IMR-90 (cell line): ENCODE measurements around the gene SERPINH1. TPM values are rescaled to one million over a fixed set of nuclear protein-coding genes. Genes with fewer than 3 reads are reported as not detected.

Source experiments
- ATAC-seq: fragments of 200-7000 bp; cut with Tn5 transposase; 2 replicates; pipeline ENCODE4 v1.9.1; 2020; ENCODE audit warnings: low read depth, mild to moderate bottlenecking, moderate library complexity
- BruUV-seq: library from RNA; stranded (reverse); fragments of 400-500 nt; replicated peaks from 2 replicates; lab custom pipeline; 2021; lab: Mats Ljungman, UMichigan
- CTCF ChIA-PET: fragments of 300-600 bp; formaldehyde crosslinking; extraction: SDS; loops from one replicate; lab custom pipeline; 2021; ENCODE audit warnings: antibody characterized with exemption; lab: Yijun Ruan, JAX
- POLR2A ChIA-PET: fragments of 300-600 bp; sonication (Branson Sonifier 250); formaldehyde crosslinking; loops from one replicate; lab custom pipeline; 2022; ENCODE audit warnings: antibody characterized with exemption; ENCODE audit not compliant: unreplicated experiment; lab: Charles Lee
- DNase-seq: peaks from one replicate; pipeline ENCODE4 v3.0.0; 2013
- H2AFZ ChIP-seq: replicated peaks from 2 replicates; pipeline ENCODE3; 2013; ENCODE audit warnings: low read length, mild to moderate bottlenecking; ENCODE audit not compliant: poor library complexity
- H2AK5ac ChIP-seq: 2 replicates; pipeline ENCODE4 v1.6.1; 2013; ENCODE audit warnings: low read depth, low read length, inconsistent platforms
- H2AK9ac ChIP-seq: replicated peaks from 2 replicates; pipeline ENCODE3; 2013; ENCODE audit warnings: mild to moderate bottlenecking, low read depth, low read length, moderate library complexity; ENCODE audit not compliant: poor library complexity
- H2BK120ac ChIP-seq: 2 replicates; pipeline ENCODE4 v1.6.1; 2013; ENCODE audit warnings: low read depth, low read length, inconsistent platforms
- H2BK15ac ChIP-seq: 3 replicates; pipeline ENCODE4 v1.6.1; 2013; ENCODE audit warnings: low read depth, low read length, inconsistent platforms
- H2BK20ac ChIP-seq: 2 replicates; pipeline ENCODE4 v1.6.1; 2013; ENCODE audit warnings: low read depth, mild to moderate bottlenecking, inconsistent platforms, low read length, moderate library complexity
- H2BK5ac ChIP-seq: 2 replicates; pipeline ENCODE4 v1.6.1; 2013; ENCODE audit warnings: mild to moderate bottlenecking, low read depth, low read length, inconsistent platforms; ENCODE audit not compliant: poor library complexity, severe bottlenecking
- H3K14ac ChIP-seq: replicated peaks from 2 replicates; pipeline ENCODE4 v1.6.1; 2013; ENCODE audit warnings: low read depth, low read length, inconsistent platforms
- H3K18ac ChIP-seq: 2 replicates; pipeline ENCODE4 v1.6.1; 2013; ENCODE audit warnings: low read depth, low read length, control low read depth
- H3K23ac ChIP-seq: 2 replicates; pipeline ENCODE4 v1.6.1; 2013; ENCODE audit warnings: low read depth, low read length, inconsistent platforms
- H3K27ac ChIP-seq: 2 replicates; pipeline ENCODE4 v1.5.1; 2013; ENCODE audit warnings: mild to moderate bottlenecking, control low read depth, low read length; ENCODE audit not compliant: insufficient read depth
- H3K27me3 ChIP-seq: 2 replicates; pipeline ENCODE4 v1.6.1; 2013; ENCODE audit warnings: low read length; ENCODE audit not compliant: control insufficient read depth, insufficient read depth
- H3K36me3 ChIP-seq: 2 replicates; pipeline ENCODE4 v1.6.1; 2013; ENCODE audit warnings: low read length, mixed read lengths; ENCODE audit not compliant: control insufficient read depth, insufficient read depth
- H3K4ac ChIP-seq: 2 replicates; pipeline ENCODE4 v1.6.1; 2013; ENCODE audit warnings: low read depth, low read length, inconsistent platforms
- H3K4me1 ChIP-seq: 2 replicates; pipeline ENCODE4 v1.6.1; 2013; ENCODE audit warnings: low read length, mixed read lengths; ENCODE audit not compliant: control insufficient read depth, insufficient read depth
- H3K4me2 ChIP-seq: 2 replicates; pipeline ENCODE4 v1.6.1; 2013; ENCODE audit warnings: low read depth, mild to moderate bottlenecking, control low read depth, low read length, moderate library complexity
- H3K4me3 ChIP-seq: 2 replicates; pipeline ENCODE4 v1.5.1; 2013; ENCODE audit warnings: low read depth, mild to moderate bottlenecking, control low read depth, low read length, moderate library complexity; ENCODE audit not compliant: insufficient read depth
- H3K56ac ChIP-seq: 2 replicates; pipeline ENCODE4 v1.6.1; 2013; ENCODE audit warnings: low read length, inconsistent platforms; ENCODE audit not compliant: insufficient read depth; ENCODE audit errors: extremely low read depth
- H3K79me1 ChIP-seq, 2 experiments: 2 replicates each; pipeline ENCODE4 v1.6.1; 2013; ENCODE audit warnings: low read length in 2 of 2, inconsistent platforms in 1 of 2, low read depth in 1 of 2
- H3K9ac ChIP-seq: 2 replicates; pipeline ENCODE4 v1.6.1; 2013; ENCODE audit warnings: low read depth, low read length, control low read depth
- H3K9me1 ChIP-seq: 2 replicates; pipeline ENCODE4 v1.6.1; 2013; ENCODE audit warnings: low read length, inconsistent platforms; ENCODE audit not compliant: insufficient read depth
- H3K9me3 ChIP-seq: 2 replicates; pipeline ENCODE4 v1.6.1; 2013; ENCODE audit warnings: low read length; ENCODE audit not compliant: control insufficient read depth, insufficient read depth
- H4K20me1 ChIP-seq: 2 replicates; pipeline ENCODE4 v1.6.1; 2013; ENCODE audit warnings: low read length, inconsistent platforms; ENCODE audit not compliant: insufficient read depth
- H4K5ac ChIP-seq: 2 replicates; pipeline ENCODE4 v1.6.1; 2013; ENCODE audit warnings: mild to moderate bottlenecking, low read depth, low read length, control low read depth
- H4K8ac ChIP-seq, 2 experiments: 2 replicates each; pipeline ENCODE4 v1.6.1; 2013; ENCODE audit warnings: low read depth in 2 of 2, low read length in 2 of 2, control low read depth in 1 of 2, inconsistent platforms in 1 of 2
- H4K91ac ChIP-seq: 2 replicates; pipeline ENCODE4 v1.6.1; 2013; ENCODE audit warnings: low read depth, low read length, inconsistent platforms; ENCODE audit not compliant: insufficient read depth
- NFE2L2 ChIP-seq: fragments of 150-350 bp; IDR thresholded peaks from 2 replicates; pipeline ENCODE4 v1.6.1; 2016; ENCODE audit warnings: low read depth, mild to moderate bottlenecking, low read length
- POLR2A ChIP-seq: IDR thresholded peaks from 2 replicates; pipeline ENCODE4 v1.6.1; 2012; ENCODE audit warnings: mild to moderate bottlenecking, low read depth, low read length
- WGBS, 2 experiments: methylation state at CpG; one replicate each; pipeline versions ENCODE4 v1.1.5 to v1.1.7; 2013; ENCODE audit warnings: missing lambda C conversion rate in 2 of 2; ENCODE audit not compliant: insufficient read length in 1 of 2; ENCODE audit errors: extremely low coverage in 2 of 2; 5-methylcytosine and 5-hydroxymethylcytosine counted together
- dilution Hi-C: fragments of 300-500 bp; cut with HindIII; formaldehyde crosslinking; loops from one replicate; pipeline ENCODE4 v1.14.3; 2018; ENCODE audit warnings: low sequenced_read_pairs; ENCODE audit not compliant: unreplicated experiment
- in situ Hi-C: fragments of 300-500 bp; cut with MboI; formaldehyde crosslinking; loops from 3 replicates; pipeline ENCODE4 v1.14.3; 2019; ENCODE audit warnings: low sequenced_read_pairs, inconsistent platforms, mixed read lengths
- intact Hi-C: fragments of 100-400 bp; cut with micrococcal nuclease; formaldehyde crosslinking; loops from 2 replicates; pipeline ENCODE4 v1.10.0; 2022
- polyA plus RNA-seq, 3 experiments: library from polyadenylated mRNA; depleted of rRNA; stranded (reverse); fragments of >200 nt; gene quantifications; 2 replicates each; pipeline ENCODE4 v1.2.3, GENCODE V29; 2012; ENCODE audit warnings: low replicate concordance in 1 of 3
- total RNA-seq: library from RNA; depleted of rRNA; stranded (reverse); fragments of >200 nt; gene quantifications from 2 replicates; pipeline ENCODE4 v1.2.3, GENCODE V29; 2012

SERPINH1 gene
- total and polyA plus RNA-seq, 2 of the 4 experiments (the other 2 are of a cell fraction), result 841 to 1,857 TPM

DNA sequence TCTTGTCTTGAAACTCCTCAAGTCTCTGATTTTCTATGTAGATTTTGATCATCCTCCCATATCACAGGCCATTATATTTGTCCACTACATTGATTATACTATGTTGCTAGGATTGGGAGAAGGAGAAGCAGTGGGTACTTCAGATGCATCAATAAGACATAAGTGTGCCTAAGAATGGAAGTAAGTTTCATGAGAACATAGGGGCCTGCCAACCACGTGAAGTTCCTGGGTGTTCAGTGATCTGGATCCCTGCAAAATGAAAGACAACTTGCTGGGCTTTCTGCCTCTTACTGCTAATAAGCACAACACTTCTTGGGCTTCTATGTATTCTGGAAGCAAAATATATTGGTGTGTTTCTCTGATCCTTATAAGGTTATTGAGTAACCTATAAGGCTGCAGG, 17.8 kb downstream of the SERPINH1 start:
- Histone ChIP-seq H3K14ac (no peak overlapping the region), H3K9ac (no peak overlapping the region), H3K36me3 (peaks cover 2% of the 10 kb centered on the region; the same call in 1 of the 2 replicates), H4K91ac (no peak overlapping the region), H3K27ac (no peak overlapping the region), H3K4me3 (no peak overlapping the region), H3K4me2 (no peak overlapping the region), H2BK5ac (no peak overlapping the region), H3K56ac (no peak overlapping the region), H4K20me1 (peaks cover 18% of the 10 kb centered on the region), H3K9me3 (no peaks in the 10 kb centered on the region), H4K8ac (no peak overlapping the region), H3K9me1 (peaks cover 10% of the 10 kb centered on the region), H3K4ac (no peak overlapping the region), H2BK120ac (no peak overlapping the region), H4K5ac (no peak overlapping the region), H2BK20ac (no peak overlapping the region), H3K79me1 (peaks cover 4 to 19% of the 10 kb centered on the region in 2 experiments; a peak in 3 of 4 replicates), H3K4me1 (peaks cover 10% of the 10 kb centered on the region), H3K27me3 (no peaks in the 10 kb centered on the region), H2AFZ (no peak overlapping the region), H2AK5ac (no peak overlapping the region), H2AK9ac (no peak overlapping the region), H3K23ac (no peak overlapping the region), H3K18ac (no peak overlapping the region), H2BK15ac (no peak overlapping the region; the same call in 2 of the 3 replicates)
- 0 out of 2 replicates have a peak, but pooled peaks have one; percentile 48 for TF ChIP-seq POLR2A
- no peak for TF ChIP-seq NFE2L2
- no CpG with 5 or more reads among the region's 1 CpG for WGBS, 2 experiments
- intact Hi-C loops (loop anchor here (5.0 kb wide), 2 partner anchors 87 to 127 kb away; partner anchors contain the start of gene MAP6), in situ Hi-C loops (no loop called here), dilution Hi-C loops (no loop called here)
- no peak for DNase-seq
- ChIA-PET CTCF (no interaction called here), POLR2A (no interaction called here)
- no TSS peak for BruUV-seq
- ATAC-seq, result no peak
